ENCODE measurements around the gene CACNB2.

- TF ChIP-seq, protein P1, sequence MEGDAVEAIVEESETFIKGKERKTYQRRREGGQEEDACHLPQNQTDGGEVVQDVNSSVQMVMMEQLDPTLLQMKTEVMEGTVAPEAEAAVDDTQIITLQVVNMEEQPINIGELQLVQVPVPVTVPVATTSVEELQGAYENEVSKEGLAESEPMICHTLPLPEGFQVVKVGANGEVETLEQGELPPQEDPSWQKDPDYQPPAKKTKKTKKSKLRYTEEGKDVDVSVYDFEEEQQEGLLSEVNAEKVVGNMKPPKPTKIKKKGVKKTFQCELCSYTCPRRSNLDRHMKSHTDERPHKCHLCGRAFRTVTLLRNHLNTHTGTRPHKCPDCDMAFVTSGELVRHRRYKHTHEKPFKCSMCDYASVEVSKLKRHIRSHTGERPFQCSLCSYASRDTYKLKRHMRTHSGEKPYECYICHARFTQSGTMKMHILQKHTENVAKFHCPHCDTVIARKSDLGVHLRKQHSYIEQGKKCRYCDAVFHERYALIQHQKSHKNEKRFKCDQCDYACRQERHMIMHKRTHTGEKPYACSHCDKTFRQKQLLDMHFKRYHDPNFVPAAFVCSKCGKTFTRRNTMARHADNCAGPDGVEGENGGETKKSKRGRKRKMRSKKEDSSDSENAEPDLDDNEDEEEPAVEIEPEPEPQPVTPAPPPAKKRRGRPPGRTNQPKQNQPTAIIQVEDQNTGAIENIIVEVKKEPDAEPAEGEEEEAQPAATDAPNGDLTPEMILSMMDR (IDR thresholded peaks at IDR 0.05), result no peak
- no peak for TF ChIP-seq POLR2AphosphoS5 (IDR thresholded peaks at IDR 0.05; ENCODE audit: low read depth, low read length)
Observed at GRCh38 chr10:18463673-18464211, 323.5 kb downstream of the CACNB2 start.

Data from Panc1 (cell line).